Brain pericyte (primary cell): Measurements from ENCODE around the gene ZSWIM2.
A peak's percentile ranks its signal among the peaks of the same experiment; 100 is the strongest.
"Not testable (repeated sequence)": the region's sequence is repeated elsewhere in the genome, so short reads cannot be mapped to it uniquely, and the experiment has no call there.

Source experiments
- DNase-seq: peaks from one replicate; pipeline ENCODE4 v3.0.0-alpha.2; 2012; ENCODE audit warnings: low read depth, low spot score

Gene ZSWIM2

GRCh38 chr2:186848873-186849578 lies at the start of gene ZSWIM2:
Gene ZSWIM2 (minus strand): TSS chr2:186849170. CDS start chr2:186849130, 40 bp downstream.
- DNase-seq = peak; percentile 55

- DNase-seq = not testable (repeated sequence)
Observed at GRCh38 chr2:186896220-186896619, 47.2 kb upstream of the ZSWIM2 start.

- DNase-seq = no peak
Observed at GRCh38 chr2:186895451-186895850, 46.5 kb upstream of the ZSWIM2 start.

- no peak for DNase-seq
Observed at GRCh38 chr2:186894478-186894877, 45.5 kb upstream of the ZSWIM2 start.

- no peak for DNase-seq
Observed at GRCh38 chr2:186892821-186893220, 43.9 kb upstream of the ZSWIM2 start.

- no peak for DNase-seq
Observed at GRCh38 chr2:186891185-186891621, 42.2 kb upstream of the ZSWIM2 start.

- no peak for DNase-seq
Observed at GRCh38 chr2:186889101-186889879, 40.3 kb upstream of the ZSWIM2 start.

- peak; percentile 67 for DNase-seq
Observed at GRCh38 chr2:186887107-186888090, 38.4 kb upstream of the ZSWIM2 start.

GRCh38 chr2:186884587-186884986 lies 35.6 kb upstream of the ZSWIM2 start:
- no peak for DNase-seq

GRCh38 chr2:186883666-186884065 lies 34.7 kb upstream of the ZSWIM2 start:
- no peak for DNase-seq

- DNase-seq = no peak
Observed at GRCh38 chr2:186882511-186883071, 33.6 kb upstream of the ZSWIM2 start.

- DNase-seq = no peak
Observed at GRCh38 chr2:186881660-186882059, 32.7 kb upstream of the ZSWIM2 start.

GRCh38 chr2:186879312-186879711 lies 30.3 kb upstream of the ZSWIM2 start:
- no peak for DNase-seq

- DNase-seq = no peak
Observed at GRCh38 chr2:186874713-186875112, 25.7 kb upstream of the ZSWIM2 start.

GRCh38 chr2:186871881-186872280 lies 22.9 kb upstream of the ZSWIM2 start:
- DNase-seq = no peak

GRCh38 chr2:186868344-186868743 lies 19.4 kb upstream of the ZSWIM2 start:
- no peak for DNase-seq

GRCh38 chr2:186862869-186863709 lies 14.1 kb upstream of the ZSWIM2 start:
- no peak for DNase-seq

GRCh38 chr2:186855216-186855615 lies 6.2 kb upstream of the ZSWIM2 start:
- DNase-seq = no peak

- no peak for DNase-seq
Observed at GRCh38 chr2:186853951-186854350, 5.0 kb upstream of the ZSWIM2 start.

GRCh38 chr2:186852508-186852907 lies 3.5 kb upstream of the ZSWIM2 start:
- no peak for DNase-seq
